Measurements from ENCODE around the gene RABGGTA. TPM values are rescaled to one million over a fixed set of nuclear protein-coding genes. Genes with fewer than 3 reads are reported as not detected.

Gene RABGGTA
- total and polyA plus RNA-seq, 9 of the 15 experiments (the other 6 are each of a cell fraction or from before 2014, with no cell fraction given) = 4.5 to 24.2 (median 15.5) TPM

- in situ Hi-C loops (cut with MboI) = no loop called here
- ATAC-seq (peak; percentile 12; the same call in 1 of the 3 replicates), FAIRE-seq (no peak), DNase-seq (ENCODE audit: extremely low read depth in 1 of 4, low spot score in 3 of 4) (no peak)
- intact Hi-C loops (cut with micrococcal nuclease) = no loop called here
- TF ChIP-seq RBM14 (IDR thresholded peaks at IDR 0.05; ENCODE audit: borderline replicate concordance, insufficient read depth, low read depth, low read length) (no peak), THAP12 (CRISPR knock-in tag; IDR thresholded peaks at IDR 0.05) (no peak), ZBTB40 (IDR thresholded peaks at IDR 0.05) (no peak), ZBTB40 (CRISPR knock-in tag; IDR thresholded peaks at IDR 0.05) (no peak), CTCF (IDR thresholded peaks at IDR 0.05 in 2 of 3, conservative IDR thresholded peaks at IDR 0.05 in 1 of 3; ENCODE audit: insufficient read depth in 2 of 3, low read depth in 1 of 3, low read length in 3 of 3) (0 out of 6 replicates have a peak, but pooled peaks of 2 of the 3 experiments have one; percentile 10 to 25), ZFX (CRISPR knock-in tag; IDR thresholded peaks at IDR 0.05) (no peak)
- POLR2A ChIA-PET = interaction anchor here (0.6 to 1.2 kb wide), 2 partner anchors 11 to 17 kb away, joined by 3 to 4 read pairs; partner anchors contain the start of gene TGM1
- CTCF ChIA-PET (ENCODE audit: low intra/inter-chr PET ratio) = no interaction called here
- H3K4me2 ChIP-seq (ENCODE audit: insufficient read depth, low read length) = no peak overlapping the region
- H3K9ac ChIP-seq (ENCODE audit: insufficient read depth in 1 of 2, low read depth in 2 of 2, low read length in 2 of 2) = no peak overlapping the region
- H3K4me1 ChIP-seq (replicated peaks in 1 of 2; ENCODE audit: control insufficient read depth in 2 of 2, insufficient read depth in 2 of 2, low read length in 2 of 2) = peaks cover 27 to 29% of the 10 kb centered on the region in 2 experiments; a peak in 4 of 5 replicates
- peaks cover 9% of the 10 kb centered on the region; the same call in 1 of the 3 replicates for H3K79me2 ChIP-seq (ENCODE audit: control insufficient read depth, insufficient read depth, low read length)
- no peak overlapping the region for H3K4me3 ChIP-seq
- H3K27me3 ChIP-seq (ENCODE audit: control insufficient read depth in 2 of 2, insufficient read depth in 2 of 2, low read length in 2 of 2) = no peaks in the 10 kb centered on the region
- no peaks in the 10 kb centered on the region; the same call in 1 of the 2 replicates for H4K20me1 ChIP-seq (replicated peaks; ENCODE audit: control insufficient read depth, insufficient read depth, low read length)
- no peak overlapping the region for H2AFZ ChIP-seq (ENCODE audit: low read depth, low read length)
- BruUV-seq (replicated peaks) = no TSS peak
- no peaks in the 10 kb centered on the region; the same call in 2 of the 3 replicates for H3K36me3 ChIP-seq (ENCODE audit: control insufficient read depth, insufficient read depth, low read length)
- H3K27ac ChIP-seq (ENCODE audit: extremely low read depth, low read depth, low read length) = no peak overlapping the region
- WGBS (ENCODE audit: insufficient coverage, low coverage, missing lambda C conversion rate) = 70% methylated on average over 3 of the region's 3 CpGs
- H3K9me1 ChIP-seq (ENCODE audit: control insufficient read depth, insufficient read depth, low read length) = peaks cover 2% of the 10 kb centered on the region
- no peaks in the 10 kb centered on the region for H3K9me3 ChIP-seq (replicated peaks; ENCODE audit: control insufficient read depth, insufficient read depth, low read depth, low read length)
Measured at GRCh38 chr14:24273422-24273998, 2.1 kb upstream of the RABGGTA start.

Data from K562 (cell line).